ENCODE results near the gene TMIGD2. TPM values are rescaled to one million over a fixed set of nuclear protein-coding genes. Genes with fewer than 3 reads are reported as not detected.

Gene TMIGD2
- total and polyA plus RNA-seq, 5 donors from 2014 or later, result 4.8 to 17.1 (median 5.4) TPM

GRCh38 chr19:4343370-4344307 lies 41.5 kb upstream of the TMIGD2 start, which contains the start of gene MPND:
Gene MPND (plus strand): TSS chr19:4343562. CDS start chr19:4343594, 32 bp downstream.
- no peaks in the 10 kb centered on the region for H3K36me3 ChIP-seq (ENCODE audit: control insufficient read depth, insufficient read depth, low read length)
- H3K4me1 ChIP-seq (ENCODE audit: control insufficient read depth, insufficient read depth, low read length, poor library complexity, severe bottlenecking), result peaks cover 22% of the 10 kb centered on the region
- Mint-ChIP-seq H3K4me3 (peak within 1 kb of the TSS; percentile 84 to 94 (median 94)), H3K9me3 (peaks cover 0 to 2% (median 0%) of the 10 kb centered on the region in 7 donors), H3K4me1 (peaks cover 1 to 46% (median 16%) of the 10 kb centered on the region in 4 donors), H3K36me3 (peaks cover 9% of the 10 kb centered on the region), H3K27me3 (peaks cover 5% of the 10 kb centered on the region), H3K27ac (peak within 1 kb of the TSS; percentile 83 to 91 (median 87))
- H3K9me3 ChIP-seq (ENCODE audit: control insufficient read depth in 2 of 2, low read length in 2 of 2), result no peaks in the 10 kb centered on the region
- ATAC-seq (ENCODE audit: low read depth in 2 of 2) (peak; percentile 68 to 69), DNase-seq (peak; percentile 89 to 93 (median 93))
- peak within 1 kb of the TSS; percentile 71 for H3K4me3 ChIP-seq (ENCODE audit: low read depth, low read length)
- no peaks in the 10 kb centered on the region for H3K27me3 ChIP-seq (ENCODE audit: control insufficient read depth, insufficient read depth, low read length)
- peak within 1 kb of the TSS; percentile 80 for H3K27ac ChIP-seq (ENCODE audit: insufficient read depth, low read length, poor library complexity, severe bottlenecking)

DNA sequence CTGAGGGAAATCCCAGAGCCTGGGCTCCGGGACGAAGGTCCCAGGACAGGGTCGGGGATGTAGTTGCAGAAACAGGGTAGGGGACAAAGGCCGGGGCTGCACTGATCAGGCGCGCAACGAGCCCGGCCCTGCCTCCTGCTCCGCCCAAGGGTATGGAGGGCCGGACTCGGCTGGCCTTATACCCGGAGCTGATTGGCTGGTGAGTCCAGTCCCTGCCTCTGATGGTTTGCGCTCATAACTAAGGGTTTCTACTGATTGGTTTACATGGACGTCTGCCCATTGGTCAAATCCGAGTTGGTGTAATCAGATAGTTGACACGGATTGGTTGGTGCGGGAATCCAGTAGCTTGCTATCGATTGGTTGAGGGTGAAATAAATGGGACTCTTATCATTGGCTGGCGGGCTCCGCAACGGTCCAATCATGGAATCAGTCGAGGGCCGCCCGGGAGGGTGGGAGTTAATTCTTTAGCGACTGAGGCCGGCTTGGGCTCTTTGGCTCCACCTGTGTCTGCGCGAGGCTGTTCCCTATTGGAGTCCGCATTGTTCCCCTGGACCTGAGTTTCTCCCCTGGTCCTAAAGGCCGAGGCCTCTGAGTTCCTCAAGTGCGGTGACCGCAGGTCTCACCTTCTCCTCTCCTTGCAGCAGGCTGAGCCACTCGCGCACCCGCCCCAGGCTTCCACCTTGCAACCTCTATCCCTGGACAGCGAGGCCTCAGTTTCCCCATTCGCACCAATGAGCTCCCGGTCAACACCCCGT lies 40.6 kb upstream of the TMIGD2 start:
- peak; percentile 85 to 87 for ATAC-seq (ENCODE audit: low read depth in 2 of 2)
- Histone ChIP-seq H3K9me3 (ENCODE audit: control insufficient read depth in 2 of 2, low read length in 2 of 2) (no peaks in the 10 kb centered on the region), H3K27me3 (ENCODE audit: control insufficient read depth, insufficient read depth, low read length) (no peaks in the 10 kb centered on the region), H3K36me3 (ENCODE audit: control insufficient read depth, insufficient read depth, low read length) (no peaks in the 10 kb centered on the region), H3K4me1 (ENCODE audit: control insufficient read depth, insufficient read depth, low read length, poor library complexity, severe bottlenecking) (peaks cover 28% of the 10 kb centered on the region), H3K4me3 (ENCODE audit: low read depth, low read length) (peak overlapping the region; percentile 71), H3K27ac (ENCODE audit: insufficient read depth, low read length, poor library complexity, severe bottlenecking) (peak overlapping the region; percentile 80)
- H3K4me1 Mint-ChIP-seq, result peaks cover 9 to 54% (median 21%) of the 10 kb centered on the region in 4 donors
- H3K27ac Mint-ChIP-seq, result peak overlapping the region; percentile 83 to 91 (median 87)
- peak; percentile 89 to 100 (median 97) for DNase-seq
- peaks cover 0 to 2% (median 0%) of the 10 kb centered on the region in 7 donors for H3K9me3 Mint-ChIP-seq
- peaks cover 5% of the 10 kb centered on the region for H3K27me3 Mint-ChIP-seq
- H3K4me3 Mint-ChIP-seq, result peak overlapping the region; percentile 84 to 94 (median 94)
- H3K36me3 Mint-ChIP-seq, result peaks cover 9% of the 10 kb centered on the region

- H3K9me3 ChIP-seq (ENCODE audit: control insufficient read depth in 2 of 2, low read length in 2 of 2), result no peaks in the 10 kb centered on the region
- no peaks in the 10 kb centered on the region for H3K36me3 ChIP-seq (ENCODE audit: control insufficient read depth, insufficient read depth, low read length)
- H3K36me3 Mint-ChIP-seq, result peaks cover 9% of the 10 kb centered on the region
- H3K4me3 Mint-ChIP-seq, result peak overlapping the region; percentile 84 to 94 (median 94)
- H3K27ac ChIP-seq (ENCODE audit: insufficient read depth, low read length, poor library complexity, severe bottlenecking), result peak overlapping the region; percentile 80
- H3K4me1 Mint-ChIP-seq, result peaks cover 9 to 55% (median 21%) of the 10 kb centered on the region in 4 donors
- H3K4me1 ChIP-seq (ENCODE audit: control insufficient read depth, insufficient read depth, low read length, poor library complexity, severe bottlenecking), result peaks cover 28% of the 10 kb centered on the region
- H3K27me3 ChIP-seq (ENCODE audit: control insufficient read depth, insufficient read depth, low read length), result no peaks in the 10 kb centered on the region
- no peak for ATAC-seq (ENCODE audit: low read depth in 2 of 2)
- H3K9me3 Mint-ChIP-seq, result peaks cover 0 to 2% (median 0%) of the 10 kb centered on the region in 7 donors
- H3K27ac Mint-ChIP-seq, result peak overlapping the region; percentile 83 to 91 (median 89)
- DNase-seq, result no peak
- peaks cover 5% of the 10 kb centered on the region for H3K27me3 Mint-ChIP-seq
- H3K4me3 ChIP-seq (ENCODE audit: low read depth, low read length), result peak overlapping the region; percentile 52
These were observed 40.1 kb upstream of the TMIGD2 start for GRCh38 chr19:4342314-4342614.

DNA sequence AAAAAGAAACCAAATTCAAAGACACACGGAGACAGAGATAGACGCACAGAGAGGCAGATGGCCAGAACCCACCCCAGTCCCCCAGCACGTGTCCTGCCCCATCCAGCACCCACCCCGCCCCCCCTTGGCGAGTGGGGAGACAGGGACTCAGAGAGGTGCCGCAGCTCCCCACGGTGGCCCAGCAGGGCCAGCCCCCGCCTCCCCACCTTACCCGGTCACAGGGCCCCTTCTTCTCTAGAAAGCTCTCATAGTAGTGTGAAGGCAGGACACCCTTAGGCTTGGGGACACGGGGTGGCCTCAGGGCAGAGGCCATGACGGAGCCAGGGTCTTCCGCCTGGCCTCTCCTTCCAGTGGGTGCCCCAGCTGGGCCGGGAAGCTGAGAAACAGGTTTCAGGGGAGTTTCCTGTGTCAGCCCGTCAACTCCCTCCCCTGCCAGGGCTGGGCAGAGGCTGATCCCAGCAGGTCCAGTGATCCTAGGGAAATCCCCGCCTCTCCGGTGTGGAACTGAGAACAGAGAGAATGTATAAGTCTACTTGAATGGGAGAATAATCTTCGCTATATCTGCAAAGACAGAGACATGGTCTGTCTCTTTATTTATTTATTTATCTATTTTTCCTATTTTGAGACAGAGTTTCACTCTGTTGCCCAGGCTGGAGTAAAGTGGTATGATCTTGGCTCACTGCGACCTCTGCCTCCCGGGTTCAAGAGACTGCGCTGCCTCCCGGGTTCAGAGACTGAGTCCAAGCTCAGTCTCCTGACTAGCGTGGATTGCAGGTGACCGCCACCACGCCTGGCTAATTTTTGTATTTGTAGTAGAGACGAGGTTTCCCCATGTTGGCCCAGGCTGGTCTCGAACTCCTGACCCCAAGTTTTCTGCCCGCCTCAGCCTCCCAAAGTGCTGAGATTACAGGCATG lies 36.5 kb upstream of the TMIGD2 start, which contains the start of gene STAP2:
Gene STAP2 (minus strand): TSS at position 387 of the 915 bp plus-strand sequence. CDS start 74 bp downstream, at position 313.
- no peaks in the 10 kb centered on the region for H3K36me3 ChIP-seq (ENCODE audit: control insufficient read depth, insufficient read depth, low read length)
- Mint-ChIP-seq H3K27ac (peak within 1 kb of the TSS; percentile 96 to 97 (median 97)), H3K4me1 (peaks cover 3 to 38% (median 16%) of the 10 kb centered on the region in 4 donors), H3K36me3 (peaks cover 4% of the 10 kb centered on the region), H3K9me3 (peaks cover 0 to 2% (median 0%) of the 10 kb centered on the region in 7 donors), H3K27me3 (peaks cover 5% of the 10 kb centered on the region), H3K4me3 (peak within 1 kb of the TSS; percentile 89 to 94 (median 90))
- no peaks in the 10 kb centered on the region for H3K9me3 ChIP-seq (ENCODE audit: control insufficient read depth in 2 of 2, low read length in 2 of 2)
- H3K4me3 ChIP-seq (ENCODE audit: low read depth, low read length), result peak within 1 kb of the TSS; percentile 71
- H3K27ac ChIP-seq (ENCODE audit: insufficient read depth, low read length, poor library complexity, severe bottlenecking), result peak within 1 kb of the TSS; percentile 49
- DNase-seq (peak in 1 of 3 donors; percentile 51), ATAC-seq (ENCODE audit: low read depth in 2 of 2) (no peak)
- H3K27me3 ChIP-seq (ENCODE audit: control insufficient read depth, insufficient read depth, low read length), result no peaks in the 10 kb centered on the region
- peaks cover 16% of the 10 kb centered on the region for H3K4me1 ChIP-seq (ENCODE audit: control insufficient read depth, insufficient read depth, low read length, poor library complexity, severe bottlenecking)

GRCh38 chr19:4337906-4338440 lies 35.8 kb upstream of the TMIGD2 start:
- Histone ChIP-seq H3K27ac (ENCODE audit: insufficient read depth, low read length, poor library complexity, severe bottlenecking) (peak overlapping the region; percentile 49), H3K4me3 (ENCODE audit: low read depth, low read length) (peak overlapping the region; percentile 71), H3K4me1 (ENCODE audit: control insufficient read depth, insufficient read depth, low read length, poor library complexity, severe bottlenecking) (peaks cover 16% of the 10 kb centered on the region), H3K27me3 (ENCODE audit: control insufficient read depth, insufficient read depth, low read length) (no peaks in the 10 kb centered on the region), H3K36me3 (ENCODE audit: control insufficient read depth, insufficient read depth, low read length) (no peaks in the 10 kb centered on the region), H3K9me3 (ENCODE audit: control insufficient read depth in 2 of 2, low read length in 2 of 2) (no peaks in the 10 kb centered on the region)
- H3K27me3 Mint-ChIP-seq, result peaks cover 4% of the 10 kb centered on the region
- peak overlapping the region; percentile 89 to 94 (median 90) for H3K4me3 Mint-ChIP-seq
- DNase-seq (no peak), ATAC-seq (ENCODE audit: low read depth in 2 of 2) (no peak)
- H3K36me3 Mint-ChIP-seq, result peaks cover 4% of the 10 kb centered on the region
- peaks cover 0 to 2% (median 0%) of the 10 kb centered on the region in 7 donors for H3K9me3 Mint-ChIP-seq
- H3K27ac Mint-ChIP-seq, result peak overlapping the region; percentile 96 to 97 (median 97)
- H3K4me1 Mint-ChIP-seq, result peaks cover 3 to 32% (median 15%) of the 10 kb centered on the region in 4 donors

DNA sequence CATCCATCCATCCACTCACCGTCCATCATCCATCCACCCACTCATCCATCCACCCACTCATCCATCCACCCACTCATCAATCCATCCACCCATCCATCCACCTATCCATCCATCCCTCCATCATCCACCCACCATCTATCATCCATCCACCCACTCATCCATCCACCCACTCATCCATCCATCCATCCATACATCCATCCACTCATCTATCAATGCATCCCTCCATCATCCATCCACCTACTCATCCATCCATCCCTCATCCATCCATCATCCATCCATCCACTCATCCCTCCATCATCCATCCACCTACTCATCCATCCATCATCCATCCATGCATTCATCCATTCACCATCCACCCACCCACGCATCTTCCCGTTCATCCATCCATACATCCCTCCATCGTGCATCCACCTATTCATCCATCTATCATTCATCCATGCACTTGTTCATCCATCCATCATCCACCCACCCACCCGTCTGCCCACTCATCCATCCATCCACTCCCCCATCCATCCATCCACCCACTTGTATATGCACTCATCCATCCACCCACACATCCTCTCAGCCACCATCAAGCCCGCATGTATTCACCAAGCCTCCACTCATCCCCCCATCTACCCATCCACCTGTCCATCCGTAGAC lies 32.9 kb upstream of the TMIGD2 start:
- H3K4me3 Mint-ChIP-seq, result peak overlapping the region in 1 of 4 donors; percentile 45
- ATAC-seq (ENCODE audit: low read depth in 2 of 2), result no peak
- DNase-seq, result no peak
- H3K9me3 Mint-ChIP-seq, result peaks cover 0 to 2% (median 0%) of the 10 kb centered on the region in 7 donors
- H3K27me3 Mint-ChIP-seq, result no peaks in the 10 kb centered on the region
- Histone ChIP-seq H3K36me3 (ENCODE audit: control insufficient read depth, insufficient read depth, low read length) (no peaks in the 10 kb centered on the region), H3K27ac (ENCODE audit: insufficient read depth, low read length, poor library complexity, severe bottlenecking) (no peak overlapping the region), H3K27me3 (ENCODE audit: control insufficient read depth, insufficient read depth, low read length) (no peaks in the 10 kb centered on the region), H3K9me3 (ENCODE audit: control insufficient read depth in 2 of 2, low read length in 2 of 2) (no peaks in the 10 kb centered on the region), H3K4me3 (ENCODE audit: low read depth, low read length) (no peak overlapping the region), H3K4me1 (ENCODE audit: control insufficient read depth, insufficient read depth, low read length, poor library complexity, severe bottlenecking) (peaks cover 11% of the 10 kb centered on the region)
- peaks cover 4% of the 10 kb centered on the region for H3K36me3 Mint-ChIP-seq
- H3K27ac Mint-ChIP-seq, result no peak overlapping the region
- H3K4me1 Mint-ChIP-seq, result peaks cover 3 to 18% (median 9%) of the 10 kb centered on the region in 4 donors

Data from CD4-positive, CD25-positive, alpha-beta regulatory T cell (primary cell).